Testis (tissue), 2 donors: ENCODE results near the gene UNC5CL.

Source experiments
- POLR2A ChIP-seq: fragments of 450-650 bp; IDR thresholded peaks from one replicate; pipeline ENCODE4 v1.6.1; 2017; ENCODE audit warnings: antibody characterized with exemption, mild to moderate bottlenecking, moderate library complexity
- TF ChIP-seq, protein P1 (sequence below), 3 experiments: fragments of 450-650 bp in 2 of 3; fragments of 200-600 bp in 1 of 3; sonication (generic) in 1 of 3; IDR thresholded peaks; one replicate each; pipeline ENCODE4 v1.5.1; 2016 to 2019; ENCODE audit warnings: antibody characterized with exemption in 3 of 3, mild to moderate bottlenecking in 2 of 3, moderate library complexity in 1 of 3

GRCh38 chr6:41077536-41077935 lies 38.5 kb upstream of the UNC5CL start:
- TF ChIP-seq, protein P1, sequence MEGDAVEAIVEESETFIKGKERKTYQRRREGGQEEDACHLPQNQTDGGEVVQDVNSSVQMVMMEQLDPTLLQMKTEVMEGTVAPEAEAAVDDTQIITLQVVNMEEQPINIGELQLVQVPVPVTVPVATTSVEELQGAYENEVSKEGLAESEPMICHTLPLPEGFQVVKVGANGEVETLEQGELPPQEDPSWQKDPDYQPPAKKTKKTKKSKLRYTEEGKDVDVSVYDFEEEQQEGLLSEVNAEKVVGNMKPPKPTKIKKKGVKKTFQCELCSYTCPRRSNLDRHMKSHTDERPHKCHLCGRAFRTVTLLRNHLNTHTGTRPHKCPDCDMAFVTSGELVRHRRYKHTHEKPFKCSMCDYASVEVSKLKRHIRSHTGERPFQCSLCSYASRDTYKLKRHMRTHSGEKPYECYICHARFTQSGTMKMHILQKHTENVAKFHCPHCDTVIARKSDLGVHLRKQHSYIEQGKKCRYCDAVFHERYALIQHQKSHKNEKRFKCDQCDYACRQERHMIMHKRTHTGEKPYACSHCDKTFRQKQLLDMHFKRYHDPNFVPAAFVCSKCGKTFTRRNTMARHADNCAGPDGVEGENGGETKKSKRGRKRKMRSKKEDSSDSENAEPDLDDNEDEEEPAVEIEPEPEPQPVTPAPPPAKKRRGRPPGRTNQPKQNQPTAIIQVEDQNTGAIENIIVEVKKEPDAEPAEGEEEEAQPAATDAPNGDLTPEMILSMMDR (IDR thresholded peaks at IDR 0.05): no peak
- no peak for TF ChIP-seq POLR2A
